ENCODE results near the gene SLC25A23.

SLC25A23 gene

DNA sequence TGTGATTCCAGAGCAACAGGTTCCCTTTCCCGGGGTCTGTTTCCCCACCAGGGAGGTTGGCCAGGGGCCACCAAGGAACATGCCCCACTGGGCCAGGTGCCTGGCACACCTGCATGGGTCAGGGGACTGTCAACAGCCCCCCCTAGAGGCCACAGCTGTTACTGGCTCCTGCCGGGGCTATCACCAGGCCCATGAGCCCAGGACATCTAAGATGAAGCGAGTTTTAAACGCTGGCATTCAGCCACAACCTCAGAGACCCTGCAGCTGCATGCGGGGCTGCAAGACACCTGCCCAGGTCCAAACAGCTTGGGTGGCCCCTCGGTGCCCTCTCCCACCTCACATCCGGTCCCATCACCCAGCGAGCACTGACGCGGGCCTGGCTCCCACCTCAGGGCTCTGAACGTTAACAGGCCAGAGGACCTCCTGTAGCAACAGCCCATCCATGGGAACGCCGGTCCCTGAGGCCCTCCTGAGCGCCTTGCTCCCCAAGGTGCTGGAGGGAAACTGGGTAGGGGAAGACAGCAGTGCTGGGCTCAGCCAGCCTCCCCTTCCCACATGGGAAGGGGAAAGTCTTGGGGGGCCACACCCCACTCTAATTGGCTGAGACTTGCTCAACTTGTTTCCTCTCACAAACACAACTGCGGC is 47.0 kb downstream of the SLC25A23 start (continued):
- TF ChIP-seq SALL2 (tag by site-specific recombination; IDR thresholded peaks at IDR 0.05; ENCODE audit: borderline replicate concordance): no peak
- TF ChIP-seq, protein P1, sequence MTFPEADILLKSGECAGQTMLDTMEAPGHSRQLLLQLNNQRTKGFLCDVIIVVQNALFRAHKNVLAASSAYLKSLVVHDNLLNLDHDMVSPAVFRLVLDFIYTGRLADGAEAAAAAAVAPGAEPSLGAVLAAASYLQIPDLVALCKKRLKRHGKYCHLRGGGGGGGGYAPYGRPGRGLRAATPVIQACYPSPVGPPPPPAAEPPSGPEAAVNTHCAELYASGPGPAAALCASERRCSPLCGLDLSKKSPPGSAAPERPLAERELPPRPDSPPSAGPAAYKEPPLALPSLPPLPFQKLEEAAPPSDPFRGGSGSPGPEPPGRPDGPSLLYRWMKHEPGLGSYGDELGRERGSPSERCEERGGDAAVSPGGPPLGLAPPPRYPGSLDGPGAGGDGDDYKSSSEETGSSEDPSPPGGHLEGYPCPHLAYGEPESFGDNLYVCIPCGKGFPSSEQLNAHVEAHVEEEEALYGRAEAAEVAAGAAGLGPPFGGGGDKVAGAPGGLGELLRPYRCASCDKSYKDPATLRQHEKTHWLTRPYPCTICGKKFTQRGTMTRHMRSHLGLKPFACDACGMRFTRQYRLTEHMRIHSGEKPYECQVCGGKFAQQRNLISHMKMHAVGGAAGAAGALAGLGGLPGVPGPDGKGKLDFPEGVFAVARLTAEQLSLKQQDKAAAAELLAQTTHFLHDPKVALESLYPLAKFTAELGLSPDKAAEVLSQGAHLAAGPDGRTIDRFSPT (tag by site-specific recombination; IDR thresholded peaks at IDR 0.05): peak; percentile 44; the same call in 1 of the 2 replicates
- TF ChIP-seq, protein P2, sequence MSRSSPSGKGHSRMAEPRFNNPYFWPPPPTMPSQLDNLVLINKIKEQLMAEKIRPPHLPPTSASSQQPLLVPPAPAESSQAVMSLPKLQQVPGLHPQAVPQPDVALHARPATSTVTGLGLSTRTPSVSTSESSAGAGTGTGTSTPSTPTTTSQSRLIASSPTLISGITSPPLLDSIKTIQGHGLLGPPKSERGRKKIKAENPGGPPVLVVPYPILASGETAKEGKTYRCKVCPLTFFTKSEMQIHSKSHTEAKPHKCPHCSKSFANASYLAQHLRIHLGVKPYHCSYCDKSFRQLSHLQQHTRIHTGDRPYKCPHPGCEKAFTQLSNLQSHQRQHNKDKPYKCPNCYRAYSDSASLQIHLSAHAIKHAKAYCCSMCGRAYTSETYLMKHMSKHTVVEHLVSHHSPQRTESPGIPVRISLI (tag by site-specific recombination; IDR thresholded peaks at IDR 0.05): no peak

DNA sequence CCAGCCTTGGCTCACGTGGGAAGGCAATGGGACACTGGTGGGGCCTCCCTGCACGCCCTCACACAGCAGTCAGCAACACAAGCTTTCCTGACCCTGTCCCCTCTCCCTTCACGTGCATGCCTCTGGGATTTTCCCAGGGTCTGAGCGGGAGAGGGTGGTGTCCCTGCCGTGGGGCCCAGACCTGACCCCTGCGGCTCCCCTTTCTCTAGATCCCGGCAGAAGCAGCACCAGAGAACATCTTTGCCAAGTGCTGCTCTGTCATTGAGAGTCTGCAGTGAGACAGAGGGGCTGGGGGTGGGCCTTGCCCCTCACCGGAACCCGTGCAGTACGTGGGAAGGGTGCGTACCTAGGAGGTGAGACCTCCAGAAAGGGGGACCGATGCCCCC is 47.5 kb downstream of the SLC25A23 start:
- TF ChIP-seq ZNF747 (tag by site-specific recombination; IDR thresholded peaks at IDR 0.05) (no peak), IKZF3 (tag by site-specific recombination; IDR thresholded peaks at IDR 0.05) (peak; percentile 46), OVOL3 (tag by site-specific recombination; IDR thresholded peaks at IDR 0.05) (no peak), ZNF211 (tag by site-specific recombination; IDR thresholded peaks at IDR 0.05; ENCODE audit: low read depth) (no peak), ZIC2 (tag by site-specific recombination; IDR thresholded peaks at IDR 0.05) (0 out of 2 replicates have a peak, but pooled peaks have one; percentile 12), ZNF138 (tag by site-specific recombination; IDR thresholded peaks at IDR 0.05; ENCODE audit: borderline replicate concordance) (no peak), SALL2 (tag by site-specific recombination; IDR thresholded peaks at IDR 0.05; ENCODE audit: borderline replicate concordance) (no peak), ZNF221 (tag by site-specific recombination; IDR thresholded peaks at IDR 0.05; ENCODE audit: borderline replicate concordance) (no peak)
- TF ChIP-seq, protein P3, sequence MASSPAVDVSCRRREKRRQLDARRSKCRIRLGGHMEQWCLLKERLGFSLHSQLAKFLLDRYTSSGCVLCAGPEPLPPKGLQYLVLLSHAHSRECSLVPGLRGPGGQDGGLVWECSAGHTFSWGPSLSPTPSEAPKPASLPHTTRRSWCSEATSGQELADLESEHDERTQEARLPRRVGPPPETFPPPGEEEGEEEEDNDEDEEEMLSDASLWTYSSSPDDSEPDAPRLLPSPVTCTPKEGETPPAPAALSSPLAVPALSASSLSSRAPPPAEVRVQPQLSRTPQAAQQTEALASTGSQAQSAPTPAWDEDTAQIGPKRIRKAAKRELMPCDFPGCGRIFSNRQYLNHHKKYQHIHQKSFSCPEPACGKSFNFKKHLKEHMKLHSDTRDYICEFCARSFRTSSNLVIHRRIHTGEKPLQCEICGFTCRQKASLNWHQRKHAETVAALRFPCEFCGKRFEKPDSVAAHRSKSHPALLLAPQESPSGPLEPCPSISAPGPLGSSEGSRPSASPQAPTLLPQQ (tag by site-specific recombination; IDR thresholded peaks at IDR 0.05): peak; percentile 70
- ChIA-PET CTCF (interaction anchor here (1.0 kb wide), 1 partner anchor 19 kb away, joined by 5 read pairs; the partner anchor contains the start of gene GTF2F1), POLR2A (no interaction called here)
- no peaks in the 10 kb centered on the region for H3K9me3 ChIP-seq (ENCODE audit: control insufficient read depth, insufficient read depth, low read depth, low read length)
- peaks cover 3 to 35% of the 10 kb centered on the region in 2 experiments; a peak in 2 of 3 replicates for H3K36me3 ChIP-seq (ENCODE audit: control insufficient read depth in 2 of 2, insufficient read depth in 1 of 2, low read length in 2 of 2)
- H3K4me1 ChIP-seq (ENCODE audit: control insufficient read depth, insufficient read depth, low read length): no peaks in the 10 kb centered on the region
- no peak overlapping the region for H3K4me3 ChIP-seq (ENCODE audit: low read depth, low read length)
- no peak overlapping the region for H3K27ac ChIP-seq (ENCODE audit: extremely low read depth, low read depth, low read length)

DNA sequence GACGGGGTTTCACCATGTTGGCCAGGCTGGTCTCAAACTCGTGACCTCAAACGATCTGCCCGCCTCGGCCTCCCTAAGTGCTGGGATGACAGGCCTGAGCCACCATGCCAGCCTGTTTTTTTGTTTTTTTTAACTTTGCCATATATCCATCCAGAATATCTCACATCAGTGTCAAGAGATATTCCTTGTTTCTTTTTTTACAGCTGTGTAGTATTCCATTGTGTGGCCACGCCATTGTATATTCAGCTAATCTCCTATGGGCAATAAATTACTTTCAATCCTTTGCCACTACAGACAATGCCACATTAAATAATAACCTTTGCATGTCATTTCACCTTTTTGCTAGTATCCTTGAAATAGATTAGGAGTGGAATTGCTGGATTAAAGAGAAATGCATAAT is 50.2 kb downstream of the SLC25A23 start:
- TF ChIP-seq GLI4 (tag by site-specific recombination; IDR thresholded peaks at IDR 0.05) (no peak), ZBTB21 (tag by site-specific recombination; IDR thresholded peaks at IDR 0.05) (no peak), ZNF140 (tag by site-specific recombination; IDR thresholded peaks at IDR 0.05) (peak; percentile 24; the same call in 1 of the 2 replicates), ZNF221 (tag by site-specific recombination; IDR thresholded peaks at IDR 0.05; ENCODE audit: borderline replicate concordance) (no peak), ZNF146 (tag by site-specific recombination; IDR thresholded peaks at IDR 0.05) (peak; percentile 94), ZSCAN23 (tag by site-specific recombination; IDR thresholded peaks at IDR 0.05) (no peak)
- TF ChIP-seq, protein P4, sequence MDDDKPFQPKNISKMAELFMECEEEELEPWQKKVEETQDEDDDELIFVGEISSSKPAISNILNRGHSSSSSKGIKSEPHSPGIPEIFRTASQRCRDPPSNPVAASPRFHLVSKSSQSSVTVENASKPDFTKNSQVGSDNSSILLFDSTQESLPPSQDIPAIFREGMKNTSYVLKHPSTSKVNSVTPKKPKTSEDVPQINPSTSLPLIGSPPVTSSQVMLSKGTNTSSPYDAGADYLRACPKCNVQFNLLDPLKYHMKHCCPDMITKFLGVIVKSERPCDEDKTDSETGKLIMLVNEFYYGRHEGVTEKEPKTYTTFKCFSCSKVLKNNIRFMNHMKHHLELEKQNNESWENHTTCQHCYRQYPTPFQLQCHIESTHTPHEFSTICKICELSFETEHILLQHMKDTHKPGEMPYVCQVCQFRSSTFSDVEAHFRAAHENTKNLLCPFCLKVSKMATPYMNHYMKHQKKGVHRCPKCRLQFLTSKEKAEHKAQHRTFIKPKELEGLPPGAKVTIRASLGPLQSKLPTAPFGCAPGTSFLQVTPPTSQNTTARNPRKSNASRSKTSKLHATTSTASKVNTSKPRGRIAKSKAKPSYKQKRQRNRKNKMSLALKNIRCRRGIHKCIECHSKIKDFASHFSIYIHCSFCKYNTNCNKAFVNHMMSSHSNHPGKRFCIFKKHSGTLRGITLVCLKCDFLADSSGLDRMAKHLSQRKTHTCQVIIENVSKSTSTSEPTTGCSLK (tag by site-specific recombination; IDR thresholded peaks at IDR 0.05): no peak
- TF ChIP-seq, protein P5, sequence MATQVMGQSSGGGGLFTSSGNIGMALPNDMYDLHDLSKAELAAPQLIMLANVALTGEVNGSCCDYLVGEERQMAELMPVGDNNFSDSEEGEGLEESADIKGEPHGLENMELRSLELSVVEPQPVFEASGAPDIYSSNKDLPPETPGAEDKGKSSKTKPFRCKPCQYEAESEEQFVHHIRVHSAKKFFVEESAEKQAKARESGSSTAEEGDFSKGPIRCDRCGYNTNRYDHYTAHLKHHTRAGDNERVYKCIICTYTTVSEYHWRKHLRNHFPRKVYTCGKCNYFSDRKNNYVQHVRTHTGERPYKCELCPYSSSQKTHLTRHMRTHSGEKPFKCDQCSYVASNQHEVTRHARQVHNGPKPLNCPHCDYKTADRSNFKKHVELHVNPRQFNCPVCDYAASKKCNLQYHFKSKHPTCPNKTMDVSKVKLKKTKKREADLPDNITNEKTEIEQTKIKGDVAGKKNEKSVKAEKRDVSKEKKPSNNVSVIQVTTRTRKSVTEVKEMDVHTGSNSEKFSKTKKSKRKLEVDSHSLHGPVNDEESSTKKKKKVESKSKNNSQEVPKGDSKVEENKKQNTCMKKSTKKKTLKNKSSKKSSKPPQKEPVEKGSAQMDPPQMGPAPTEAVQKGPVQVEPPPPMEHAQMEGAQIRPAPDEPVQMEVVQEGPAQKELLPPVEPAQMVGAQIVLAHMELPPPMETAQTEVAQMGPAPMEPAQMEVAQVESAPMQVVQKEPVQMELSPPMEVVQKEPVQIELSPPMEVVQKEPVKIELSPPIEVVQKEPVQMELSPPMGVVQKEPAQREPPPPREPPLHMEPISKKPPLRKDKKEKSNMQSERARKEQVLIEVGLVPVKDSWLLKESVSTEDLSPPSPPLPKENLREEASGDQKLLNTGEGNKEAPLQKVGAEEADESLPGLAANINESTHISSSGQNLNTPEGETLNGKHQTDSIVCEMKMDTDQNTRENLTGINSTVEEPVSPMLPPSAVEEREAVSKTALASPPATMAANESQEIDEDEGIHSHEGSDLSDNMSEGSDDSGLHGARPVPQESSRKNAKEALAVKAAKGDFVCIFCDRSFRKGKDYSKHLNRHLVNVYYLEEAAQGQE (tag by site-specific recombination; IDR thresholded peaks at IDR 0.05): no peak
- TF ChIP-seq, protein P6, sequence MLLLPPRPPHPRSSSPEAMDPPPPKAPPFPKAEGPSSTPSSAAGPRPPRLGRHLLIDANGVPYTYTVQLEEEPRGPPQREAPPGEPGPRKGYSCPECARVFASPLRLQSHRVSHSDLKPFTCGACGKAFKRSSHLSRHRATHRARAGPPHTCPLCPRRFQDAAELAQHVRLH (tag by site-specific recombination; IDR thresholded peaks at IDR 0.05): 0 out of 2 replicates have a peak, but pooled peaks have one; percentile 22
- H3K36me3 ChIP-seq (ENCODE audit: control insufficient read depth in 2 of 2, insufficient read depth in 1 of 2, low read length in 2 of 2): peaks cover 0 to 9% of the 10 kb centered on the region in 2 experiments; a peak in 2 of 3 replicates
- ChIA-PET POLR2A (no interaction called here), CTCF (no interaction called here)
- no peaks in the 10 kb centered on the region for H3K4me1 ChIP-seq (ENCODE audit: control insufficient read depth, insufficient read depth, low read length)
- no peak overlapping the region for H3K27ac ChIP-seq (ENCODE audit: extremely low read depth, low read depth, low read length)
- H3K9me3 ChIP-seq (ENCODE audit: control insufficient read depth, insufficient read depth, low read depth, low read length): no peaks in the 10 kb centered on the region
- H3K4me3 ChIP-seq (ENCODE audit: low read depth, low read length): no peak overlapping the region

Measured in HEK293 (cell line).